ENCODE results near the gene LRIG2.
A peak's percentile ranks its signal among the peaks of the same experiment; 100 is the strongest.
"Not testable (repeated sequence)": the region's sequence is repeated elsewhere in the genome, so short reads cannot be mapped to it uniquely, and the experiment has no call there.

Gene LRIG2

GRCh38 chr1:113058941-113059706, 13.9 kb upstream of the LRIG2 start:
- Histone ChIP-seq H3K27ac (ENCODE audit: low read depth, low read length) (no peak overlapping the region), H3K4me3 (ENCODE audit: low read depth in 1 of 2, low read length in 2 of 2) (no peak overlapping the region)

GRCh38 chr1:113063456-113063855, 9.5 kb upstream of the LRIG2 start:
- not testable (repeated sequence) for H3K27ac ChIP-seq (ENCODE audit: low read depth, low read length); H3K27me3 ChIP-seq (ENCODE audit: control insufficient read depth in 1 of 2, insufficient read depth in 2 of 2, low read length in 2 of 2); H3K36me3 ChIP-seq (ENCODE audit: control insufficient read depth in 1 of 2, insufficient read depth in 2 of 2, low read length in 2 of 2); H3K9ac ChIP-seq (ENCODE audit: low read depth in 1 of 2, low read length in 2 of 2); H3K9me3 ChIP-seq (ENCODE audit: control insufficient read depth in 1 of 2, low read length in 2 of 2); H3K4me3 ChIP-seq (ENCODE audit: low read depth in 1 of 2, low read length in 2 of 2); H3K4me1 ChIP-seq (ENCODE audit: control insufficient read depth in 1 of 2, insufficient read depth in 2 of 2, low read length in 2 of 2)

More at GRCh38 chr1:113058941-113059706, 13.9 kb upstream of the LRIG2 start:
- Histone ChIP-seq H3K9ac (ENCODE audit: low read depth in 1 of 2, low read length in 2 of 2) (no peak overlapping the region), H3K27me3 (ENCODE audit: control insufficient read depth in 1 of 2, insufficient read depth in 2 of 2, low read length in 2 of 2) (no peaks in the 10 kb centered on the region), H3K4me1 (ENCODE audit: control insufficient read depth in 1 of 2, insufficient read depth in 2 of 2, low read length in 2 of 2) (peaks cover 7 to 9% of the 10 kb centered on the region in 2 donors), H3K9me3 (ENCODE audit: control insufficient read depth in 1 of 2, low read length in 2 of 2) (no peaks in the 10 kb centered on the region), H3K36me3 (ENCODE audit: control insufficient read depth in 1 of 2, insufficient read depth in 2 of 2, low read length in 2 of 2) (no peaks in the 10 kb centered on the region)

- no peaks in the 10 kb centered on the region for H3K9me3 ChIP-seq (ENCODE audit: control insufficient read depth in 1 of 2, low read length in 2 of 2)
- H3K4me1 ChIP-seq (ENCODE audit: control insufficient read depth in 1 of 2, insufficient read depth in 2 of 2, low read length in 2 of 2): peaks cover 13 to 18% of the 10 kb centered on the region in 2 donors
- H3K4me3 ChIP-seq (ENCODE audit: low read depth in 1 of 2, low read length in 2 of 2): peak overlapping the region; percentile 99
- peak overlapping the region; percentile 90 for H3K27ac ChIP-seq (ENCODE audit: low read depth, low read length)
- no peaks in the 10 kb centered on the region for H3K27me3 ChIP-seq (ENCODE audit: control insufficient read depth in 1 of 2, insufficient read depth in 2 of 2, low read length in 2 of 2)
- H3K9ac ChIP-seq (ENCODE audit: low read depth in 1 of 2, low read length in 2 of 2): peak overlapping the region; percentile 29 to 45
- H3K36me3 ChIP-seq (ENCODE audit: control insufficient read depth in 1 of 2, insufficient read depth in 2 of 2, low read length in 2 of 2): peaks cover 0 to 1% of the 10 kb centered on the region in 2 donors
Measured at GRCh38 chr1:113072141-113072756, 749 bp upstream of the LRIG2 start.

- peak overlapping the region; percentile 93 to 98 for H3K9ac ChIP-seq (ENCODE audit: low read depth in 1 of 2, low read length in 2 of 2)
- no peaks in the 10 kb centered on the region for H3K27me3 ChIP-seq (ENCODE audit: control insufficient read depth in 1 of 2, insufficient read depth in 2 of 2, low read length in 2 of 2)
- H3K27ac ChIP-seq (ENCODE audit: low read depth, low read length): peak overlapping the region; percentile 90
- peaks cover 13 to 18% of the 10 kb centered on the region in 2 donors for H3K4me1 ChIP-seq (ENCODE audit: control insufficient read depth in 1 of 2, insufficient read depth in 2 of 2, low read length in 2 of 2)
- H3K4me3 ChIP-seq (ENCODE audit: low read depth in 1 of 2, low read length in 2 of 2): peak overlapping the region; percentile 99
- peaks cover 0 to 7% of the 10 kb centered on the region in 2 donors for H3K36me3 ChIP-seq (ENCODE audit: control insufficient read depth in 1 of 2, insufficient read depth in 2 of 2, low read length in 2 of 2)
- H3K9me3 ChIP-seq (ENCODE audit: control insufficient read depth in 1 of 2, low read length in 2 of 2): no peaks in the 10 kb centered on the region
Measured at GRCh38 chr1:113073479-113073950, 517 bp downstream of the LRIG2 start.

GRCh38 chr1:113074237-113074636, 1.2 kb downstream of the LRIG2 start:
- no peaks in the 10 kb centered on the region for H3K9me3 ChIP-seq (ENCODE audit: control insufficient read depth in 1 of 2, low read length in 2 of 2)
- peaks cover 13 to 18% of the 10 kb centered on the region in 2 donors for H3K4me1 ChIP-seq (ENCODE audit: control insufficient read depth in 1 of 2, insufficient read depth in 2 of 2, low read length in 2 of 2)
- H3K9ac ChIP-seq (ENCODE audit: low read depth in 1 of 2, low read length in 2 of 2): peak overlapping the region; percentile 93 to 98
- H3K27ac ChIP-seq (ENCODE audit: low read depth, low read length): no peak overlapping the region
- H3K4me3 ChIP-seq (ENCODE audit: low read depth in 1 of 2, low read length in 2 of 2): peak overlapping the region; percentile 99
- H3K36me3 ChIP-seq (ENCODE audit: control insufficient read depth in 1 of 2, insufficient read depth in 2 of 2, low read length in 2 of 2): peaks cover 3 to 11% of the 10 kb centered on the region in 2 donors
- no peaks in the 10 kb centered on the region for H3K27me3 ChIP-seq (ENCODE audit: control insufficient read depth in 1 of 2, insufficient read depth in 2 of 2, low read length in 2 of 2)

GRCh38 chr1:113077978-113078377, 5.0 kb downstream of the LRIG2 start:
- H3K9ac ChIP-seq (ENCODE audit: low read depth in 1 of 2, low read length in 2 of 2); H3K4me1 ChIP-seq (ENCODE audit: control insufficient read depth in 1 of 2, insufficient read depth in 2 of 2, low read length in 2 of 2); H3K27me3 ChIP-seq (ENCODE audit: control insufficient read depth in 1 of 2, insufficient read depth in 2 of 2, low read length in 2 of 2); H3K9me3 ChIP-seq (ENCODE audit: control insufficient read depth in 1 of 2, low read length in 2 of 2); H3K27ac ChIP-seq (ENCODE audit: low read depth, low read length); H3K4me3 ChIP-seq (ENCODE audit: low read depth in 1 of 2, low read length in 2 of 2): not testable (repeated sequence)
- H3K36me3 ChIP-seq (ENCODE audit: control insufficient read depth in 1 of 2, insufficient read depth in 2 of 2, low read length in 2 of 2): peaks cover 6 to 11% of the 10 kb centered on the region in 2 donors

GRCh38 chr1:113086541-113086940, 13.5 kb downstream of the LRIG2 start:
- Histone ChIP-seq H3K27ac (ENCODE audit: low read depth, low read length) (no peak overlapping the region), H3K36me3 (ENCODE audit: control insufficient read depth in 1 of 2, insufficient read depth in 2 of 2, low read length in 2 of 2) (peaks cover 0 to 3% of the 10 kb centered on the region in 2 donors), H3K4me1 (ENCODE audit: control insufficient read depth in 1 of 2, insufficient read depth in 2 of 2, low read length in 2 of 2) (peaks cover 6 to 17% of the 10 kb centered on the region in 2 donors), H3K27me3 (ENCODE audit: control insufficient read depth in 1 of 2, insufficient read depth in 2 of 2, low read length in 2 of 2) (no peaks in the 10 kb centered on the region), H3K9ac (ENCODE audit: low read depth in 1 of 2, low read length in 2 of 2) (no peak overlapping the region), H3K9me3 (ENCODE audit: control insufficient read depth in 1 of 2, low read length in 2 of 2) (no peaks in the 10 kb centered on the region), H3K4me3 (ENCODE audit: low read depth in 1 of 2, low read length in 2 of 2) (no peak overlapping the region)

- no peak overlapping the region for H3K27ac ChIP-seq (ENCODE audit: low read depth, low read length)
- H3K9me3 ChIP-seq (ENCODE audit: control insufficient read depth in 1 of 2, low read length in 2 of 2): no peaks in the 10 kb centered on the region
- peaks cover 3 to 9% of the 10 kb centered on the region in 2 donors for H3K36me3 ChIP-seq (ENCODE audit: control insufficient read depth in 1 of 2, insufficient read depth in 2 of 2, low read length in 2 of 2)
- no peaks in the 10 kb centered on the region for H3K27me3 ChIP-seq (ENCODE audit: control insufficient read depth in 1 of 2, insufficient read depth in 2 of 2, low read length in 2 of 2)
- H3K9ac ChIP-seq (ENCODE audit: low read depth in 1 of 2, low read length in 2 of 2): no peak overlapping the region
- no peak overlapping the region for H3K4me3 ChIP-seq (ENCODE audit: low read depth in 1 of 2, low read length in 2 of 2)
- H3K4me1 ChIP-seq (ENCODE audit: control insufficient read depth in 1 of 2, insufficient read depth in 2 of 2, low read length in 2 of 2): peaks cover 12 to 25% of the 10 kb centered on the region in 2 donors
Measured at GRCh38 chr1:113088972-113089371, 16.0 kb downstream of the LRIG2 start.

GRCh38 chr1:113090051-113090450, 17.1 kb downstream of the LRIG2 start:
- no peak overlapping the region for H3K4me3 ChIP-seq (ENCODE audit: low read depth in 1 of 2, low read length in 2 of 2)
- H3K27me3 ChIP-seq (ENCODE audit: control insufficient read depth in 1 of 2, insufficient read depth in 2 of 2, low read length in 2 of 2): no peaks in the 10 kb centered on the region
- peaks cover 9 to 17% of the 10 kb centered on the region in 2 donors for H3K36me3 ChIP-seq (ENCODE audit: control insufficient read depth in 1 of 2, insufficient read depth in 2 of 2, low read length in 2 of 2)
- H3K27ac ChIP-seq (ENCODE audit: low read depth, low read length): no peak overlapping the region
- peaks cover 12 to 25% of the 10 kb centered on the region in 2 donors for H3K4me1 ChIP-seq (ENCODE audit: control insufficient read depth in 1 of 2, insufficient read depth in 2 of 2, low read length in 2 of 2)
- no peak overlapping the region for H3K9ac ChIP-seq (ENCODE audit: low read depth in 1 of 2, low read length in 2 of 2)
- H3K9me3 ChIP-seq (ENCODE audit: control insufficient read depth in 1 of 2, low read length in 2 of 2): no peaks in the 10 kb centered on the region

- Histone ChIP-seq H3K27me3 (ENCODE audit: control insufficient read depth in 1 of 2, insufficient read depth in 2 of 2, low read length in 2 of 2) (no peaks in the 10 kb centered on the region), H3K9ac (ENCODE audit: low read depth in 1 of 2, low read length in 2 of 2) (peak overlapping the region in 1 of 2 donors; percentile 28), H3K36me3 (ENCODE audit: control insufficient read depth in 1 of 2, insufficient read depth in 2 of 2, low read length in 2 of 2) (peaks cover 22 to 34% of the 10 kb centered on the region in 2 donors), H3K9me3 (ENCODE audit: control insufficient read depth in 1 of 2, low read length in 2 of 2) (no peaks in the 10 kb centered on the region), H3K4me1 (ENCODE audit: control insufficient read depth in 1 of 2, insufficient read depth in 2 of 2, low read length in 2 of 2) (peaks cover 10 to 21% of the 10 kb centered on the region in 2 donors), H3K27ac (ENCODE audit: low read depth, low read length) (no peak overlapping the region), H3K4me3 (ENCODE audit: low read depth in 1 of 2, low read length in 2 of 2) (no peak overlapping the region)
Measured at GRCh38 chr1:113091988-113092594, 19.1 kb downstream of the LRIG2 start.

All from duodenal mucosa (tissue), 2 donors.